ENCODE measurements around the gene RNF25. TPM values are rescaled to one million over a fixed set of nuclear protein-coding genes. Genes with fewer than 3 reads are reported as not detected.

RNF25 gene
- total and polyA plus RNA-seq, 2 of the 8 experiments (the other 6 are each of a cell fraction or from before 2014, with no cell fraction given) = 19.6 to 29.6 TPM

GRCh38 chr2:218642786-218643185 lies 29.0 kb downstream of the RNF25 start:
- Histone ChIP-seq H2BK12ac (ENCODE audit: low read depth, low read length) (no peak overlapping the region), H2AFZ (ENCODE audit: low read length) (no peak overlapping the region), H3K14ac (ENCODE audit: insufficient read length) (no peak overlapping the region), H3K79me2 (ENCODE audit: control insufficient read depth in 1 of 2, insufficient read depth in 2 of 2, low read length in 2 of 2) (no peaks in the 10 kb centered on the region), H3K27ac (ENCODE audit: low read depth, low read length) (no peak overlapping the region), H3K79me1 (ENCODE audit: low read depth, low read length) (no peaks in the 10 kb centered on the region; the same call in 1 of the 2 replicates), H2BK120ac (replicated peaks; ENCODE audit: low read depth, low read length) (no peak overlapping the region), H3K56ac (replicated peaks; ENCODE audit: insufficient read length, low read depth, low read length) (no peak overlapping the region), H3K36me3 (ENCODE audit: control insufficient read depth in 2 of 4, insufficient read depth in 4 of 4, low read length in 3 of 4) (peaks cover 46 to 80% (median 70%) of the 10 kb centered on the region in 4 experiments), H3K4ac (replicated peaks; ENCODE audit: insufficient read length, low read depth, low read length) (no peak overlapping the region), H2BK15ac (ENCODE audit: low read length) (no peak overlapping the region), H3K4me2 (ENCODE audit: insufficient read depth in 1 of 2, low read depth in 2 of 2, low read length in 2 of 2) (no peak overlapping the region), H3K18ac (ENCODE audit: extremely low read depth, low read length) (no peak overlapping the region), H3K23me2 (ENCODE audit: low read depth, low read length) (no peaks in the 10 kb centered on the region), H2BK20ac (ENCODE audit: low read length) (no peak overlapping the region), H3K4me3 (ENCODE audit: extremely low read depth in 1 of 4, insufficient read depth in 2 of 4, low read depth in 3 of 4, low read length in 4 of 4) (no peak overlapping the region), H2AK5ac (ENCODE audit: low read depth, low read length) (no peak overlapping the region), H4K91ac (replicated peaks; ENCODE audit: insufficient read length, low read length) (no peak overlapping the region), H3K9ac (replicated peaks in 1 of 4; ENCODE audit: extremely low read depth in 1 of 4, low read depth in 3 of 4, low read length in 3 of 4) (no peak overlapping the region), H4K20me1 (replicated peaks in 1 of 2; ENCODE audit: control insufficient read depth in 1 of 2, insufficient read depth in 2 of 2, low read length in 2 of 2) (peaks cover 2 to 10% of the 10 kb centered on the region in 2 experiments), H4K5ac (ENCODE audit: insufficient read length, low read depth, low read length) (no peak overlapping the region), H3K4me1 (replicated peaks in 1 of 4; ENCODE audit: control insufficient read depth in 3 of 4, insufficient read depth in 4 of 4, low read length in 3 of 4) (no peaks in the 10 kb centered on the region), H3K9me3 (ENCODE audit: insufficient read depth in 2 of 2, low read depth in 1 of 2, low read length in 1 of 2) (no peaks in the 10 kb centered on the region), H2BK5ac (ENCODE audit: low read depth, low read length) (no peak overlapping the region), H4K8ac (ENCODE audit: extremely low read depth, insufficient read depth, low read length) (no peak overlapping the region), H3K23ac (ENCODE audit: insufficient read length) (no peak overlapping the region), H3K27me3 (replicated peaks in 1 of 4; ENCODE audit: control insufficient read depth in 3 of 4, extremely low read depth in 1 of 4, insufficient read depth in 3 of 4, low read length in 3 of 4) (no peaks in the 10 kb centered on the region)
- 92% methylated on average over 14 of the region's 17 CpGs; no CpG with 5 or more reads in 1 of the 2 experiments for WGBS, 2 experiments (ENCODE audit: extremely low coverage in 1 of 2, insufficient coverage in 1 of 2, insufficient read length in 1 of 2, insufficient replicate concordance in 2 of 2, low coverage in 1 of 2, low lambda C conversion rate in 2 of 2, missing lambda C conversion rate in 1 of 2)
- FAIRE-seq (no peak), DNase-seq (ENCODE audit: low read depth in 1 of 2, low spot score in 2 of 2) (no peak)
- TF ChIP-seq CTBP2 (IDR thresholded peaks at IDR 0.05; ENCODE audit: borderline replicate concordance, insufficient read depth, insufficient read length, low read length) = no peak
- no peak for TF ChIP-seq TEAD4 (IDR thresholded peaks at IDR 0.05; ENCODE audit: low read depth, low read length)
- TF ChIP-seq RBBP5 (IDR thresholded peaks at IDR 0.05; ENCODE audit: borderline replicate concordance, low read depth, low read length) = no peak
- TF ChIP-seq USF2 (IDR thresholded peaks at IDR 0.05; ENCODE audit: low read length) = no peak
- TF ChIP-seq POU5F1 (IDR thresholded peaks at IDR 0.05; ENCODE audit: low read depth, low read length) = no peak
- CTCF ChIA-PET (ENCODE audit: partially characterized antibody) = interaction anchor here (1.0 to 2.3 kb wide), 3 partner anchors 11 to 16 kb away, joined by 4 to 10 read pairs (median 7); partner anchors contain the start of genes BCS1L and ZNF142
- POLR2A ChIA-PET (ENCODE audit: partially characterized antibody) = interaction anchor here (0.9 to 1.4 kb wide), 3 partner anchors 15 to 67 kb away, joined by 3 to 4 read pairs (median 3); partner anchors contain the start of gene TTLL4

Measured in H1 (cell line).